Epithelial cell of esophagus (primary cell): ENCODE data around the gene SFMBT2.

Experiments used
- DNase-seq: peaks from one replicate; pipeline ENCODE4 v3.0.0; 2010; ENCODE audit warnings: low read depth
- H3K4me3 ChIP-seq: 2 replicates; pipeline ENCODE4 v1.5.1; 2011; ENCODE audit warnings: mild to moderate bottlenecking, low read length, control low read depth
- CTCF ChIP-seq: IDR thresholded peaks from 2 replicates; pipeline ENCODE4 v1.5.1; 2011; ENCODE audit warnings: low read depth, mild to moderate bottlenecking, low read length, control low read depth, inconsistent platforms; ENCODE audit not compliant: insufficient read depth; ENCODE audit errors: missing control alignments

SFMBT2 gene

DNA sequence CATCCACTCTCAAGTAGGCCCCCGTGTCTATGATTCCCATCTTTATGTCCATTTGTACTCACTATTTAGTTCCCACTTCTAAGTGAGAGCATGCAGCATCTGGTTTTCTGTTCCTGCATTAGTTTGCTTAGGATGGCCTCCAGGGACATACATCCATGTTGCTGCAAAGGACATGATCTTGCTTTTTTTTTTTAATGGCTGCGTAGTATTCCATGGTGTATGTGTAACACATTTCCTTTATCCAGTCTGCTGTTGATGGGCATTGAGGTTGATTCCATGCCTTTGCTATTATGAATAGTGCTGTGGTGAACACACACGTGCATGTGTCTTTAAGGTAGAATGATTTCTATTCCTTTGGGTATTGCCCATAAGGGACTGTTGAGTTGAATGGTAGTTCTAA lies 67.8 kb downstream of the SFMBT2 start:
- DNase-seq, result no peak
- no peak for TF ChIP-seq CTCF
- H3K4me3 ChIP-seq, result no peak overlapping the region

DNA sequence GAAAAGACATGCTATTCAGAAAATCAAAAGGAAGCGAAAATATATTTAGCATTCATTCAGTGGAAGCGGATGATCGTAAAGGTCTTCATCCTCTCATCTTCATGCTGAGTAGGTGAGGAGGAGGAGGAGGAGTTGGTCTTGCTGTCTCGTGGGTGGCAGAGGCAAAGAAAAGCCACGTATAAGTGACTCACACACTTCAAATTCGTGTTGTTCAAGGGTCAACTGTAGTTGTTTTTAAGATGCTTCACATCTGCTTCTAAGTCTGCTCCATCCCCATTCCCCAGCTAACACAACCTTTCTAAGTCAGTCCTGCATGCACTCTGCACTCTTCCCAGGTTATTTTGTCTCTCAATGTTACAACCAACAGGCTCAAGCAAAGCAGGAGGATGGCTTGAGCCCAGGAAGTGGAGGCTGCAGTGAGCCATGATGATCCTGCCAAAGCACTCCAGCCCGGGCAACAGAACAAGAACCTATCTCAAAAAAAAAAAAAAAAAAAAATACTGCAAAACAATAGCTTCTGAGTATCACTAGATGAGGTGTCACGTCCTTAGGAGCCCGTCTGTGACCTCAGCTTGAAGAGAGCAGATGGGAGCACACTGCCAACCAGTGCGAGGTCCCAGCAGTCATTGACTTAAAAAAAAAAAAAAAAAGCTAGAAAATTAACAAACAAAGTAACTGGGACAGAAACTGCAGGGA lies 70.5 kb downstream of the SFMBT2 start:
- H3K4me3 ChIP-seq, result no peak overlapping the region
- no peak for TF ChIP-seq CTCF
- DNase-seq, result no peak

GRCh38 chr10:7339510-7339909 lies 71.3 kb downstream of the SFMBT2 start:
- H3K4me3 ChIP-seq, result no peak overlapping the region
- no peak for TF ChIP-seq CTCF
- DNase-seq, result no peak

GRCh38 chr10:7338469-7338868 lies 72.4 kb downstream of the SFMBT2 start:
- DNase-seq, result no peak
- no peak for TF ChIP-seq CTCF
- H3K4me3 ChIP-seq, result no peak overlapping the region

DNA sequence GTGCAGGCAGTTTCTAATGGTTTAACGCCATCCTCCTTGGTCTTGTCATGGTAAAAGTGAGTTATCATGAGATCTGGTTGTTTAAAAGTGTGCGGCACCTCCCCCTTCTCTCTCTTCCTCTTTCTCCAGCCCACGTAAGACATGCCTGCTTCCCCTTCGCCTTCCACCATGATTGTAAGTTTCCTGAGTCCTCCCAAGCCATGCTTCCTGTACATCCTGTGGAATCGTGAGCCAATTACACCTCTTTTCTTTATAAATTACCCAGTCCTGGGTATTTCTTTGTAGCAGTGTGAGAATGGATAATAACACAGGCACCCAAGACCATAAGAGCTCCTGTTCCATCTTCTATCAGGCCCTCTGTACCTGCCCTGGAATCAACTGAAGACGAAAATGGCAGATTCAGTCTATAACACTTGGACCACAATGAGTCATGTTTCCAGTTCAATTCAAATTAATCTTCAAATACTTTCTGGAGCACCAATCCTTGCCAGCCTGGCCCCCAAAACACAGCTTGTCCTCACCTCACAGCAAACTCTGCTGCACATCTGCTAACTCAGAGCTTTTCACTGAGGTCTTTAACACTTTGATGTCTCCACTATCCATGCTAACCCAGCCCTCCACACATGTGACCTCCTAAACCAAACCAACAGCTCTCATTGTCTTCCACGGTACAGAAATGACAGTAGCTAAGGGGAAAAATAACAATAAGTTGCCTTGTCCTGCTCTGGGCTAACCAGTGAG lies 73.2 kb downstream of the SFMBT2 start:
- no peak for DNase-seq
- H3K4me3 ChIP-seq, result no peak overlapping the region
- no peak for TF ChIP-seq CTCF

GRCh38 chr10:7335977-7336376 lies 74.9 kb downstream of the SFMBT2 start:
- no peak for TF ChIP-seq CTCF
- no peak for DNase-seq
- no peak overlapping the region for H3K4me3 ChIP-seq

GRCh38 chr10:7334642-7334964 lies 76.2 kb downstream of the SFMBT2 start:
- no peak overlapping the region for H3K4me3 ChIP-seq
- no peak for DNase-seq
- TF ChIP-seq CTCF, result no peak
